Natural killer cell (primary cell): ENCODE data around the gene SSBP2. TPM values are rescaled to one million over a fixed set of nuclear protein-coding genes. Genes with fewer than 3 reads are reported as not detected.

Source experiments
- ATAC-seq, 3 donors: fragments of 150-1000 bp in 2 of 3; fragments of 200-7000 bp in 1 of 3; cut with Tn5 transposase; 1 replicate in 1 of 3; 2 replicates in 2 of 3; pipeline ENCODE4 v1.10.0; 2021; ENCODE audit warnings: mild to moderate bottlenecking in 2 of 3, moderate library complexity in 2 of 3
- DNase-seq, 2 donors: peaks; one replicate each; pipeline versions ENCODE4 v3.0.0 to v3.0.0-alpha.2; 2013 to 2021; ENCODE audit warnings: mixed read lengths in 1 of 2
- H3K27ac ChIP-seq: one replicate; pipeline ENCODE4 v1.5.1; 2013; ENCODE audit warnings: mild to moderate bottlenecking, low read length
- H3K27me3 ChIP-seq: one replicate; pipeline ENCODE4 v1.6.1; 2013; ENCODE audit warnings: low read length; ENCODE audit not compliant: control insufficient read depth, insufficient read depth
- H3K36me3 ChIP-seq: one replicate; pipeline ENCODE4 v1.6.1; 2013; ENCODE audit warnings: low read length; ENCODE audit not compliant: control insufficient read depth, insufficient read depth
- H3K4me1 ChIP-seq: one replicate; pipeline ENCODE4 v1.6.1; 2013; ENCODE audit warnings: low read length; ENCODE audit not compliant: control insufficient read depth, insufficient read depth
- H3K4me3 ChIP-seq: one replicate; pipeline ENCODE4 v1.5.1; 2013; ENCODE audit warnings: low read length
- H3K9me3 ChIP-seq: one replicate; pipeline ENCODE4 v1.6.1; 2013; ENCODE audit warnings: low read length; ENCODE audit not compliant: control insufficient read depth, insufficient read depth
- H3K27ac Mint-ChIP-seq, 2 donors: one replicate each; pipeline ENCODE4 v1.8.0; 2022; ENCODE audit warnings: mild to moderate bottlenecking in 2 of 2, mixed read lengths in 2 of 2, moderate library complexity in 1 of 2
- H3K27me3 Mint-ChIP-seq, 2 donors: one replicate each; pipeline ENCODE4 v1.8.0; 2022; ENCODE audit warnings: low read depth in 2 of 2, mixed read lengths in 2 of 2
- H3K36me3 Mint-ChIP-seq: one replicate; pipeline ENCODE4 v1.8.0; 2022; ENCODE audit warnings: mixed read lengths
- H3K4me1 Mint-ChIP-seq, 2 donors: one replicate each; pipeline ENCODE4 v1.8.0; 2022; ENCODE audit warnings: mixed read lengths in 2 of 2
- H3K4me3 Mint-ChIP-seq: one replicate; pipeline ENCODE4 v1.8.0; 2022; ENCODE audit warnings: mild to moderate bottlenecking, moderate library complexity, mixed read lengths
- H3K9me3 Mint-ChIP-seq, 2 donors: one replicate each; pipeline ENCODE4 v1.8.0; 2022; ENCODE audit warnings: mixed read lengths in 2 of 2
- CTCF ChIP-seq: fragments of 200-600 bp; IDR thresholded peaks from one replicate; pipeline ENCODE4 v1.8.0; 2022; ENCODE audit warnings: antibody characterized with exemption
- WGBS: methylation state at CpG from one replicate; pipeline ENCODE4 v1.1.7; 2013; ENCODE audit warnings: missing lambda C conversion rate; ENCODE audit not compliant: insufficient coverage; 5-methylcytosine and 5-hydroxymethylcytosine counted together
- intact Hi-C: fragments of 100-400 bp; cut with micrococcal nuclease; formaldehyde crosslinking; loops from one replicate; pipeline ENCODE4 v1.14.2; 2022
- total RNA-seq, 4 donors: library from RNA; stranded (reverse); fragments of 120-200 nt in 1 of 4; gene quantifications; one replicate each; pipeline versions ENCODE4 v1.2.3 to v1.2.4, GENCODE V29; 2013 to 2022

SSBP2 gene
- total RNA-seq, 3 donors from 2014 or later (not counting 1 experiment from before 2014, with no cell fraction given): 13.1 to 17.3 (median 14.8) TPM

- no peak overlapping the region for H3K27ac ChIP-seq
- no peak for ATAC-seq
- intact Hi-C loops: no loop called here
These were observed 36.8 kb upstream of the SSBP2 start for GRCh38 chr5:81787474-81788242.

GRCh38 chr5:81786991-81787390, 36.1 kb upstream of the SSBP2 start:
- Histone ChIP-seq H3K4me3 (no peak overlapping the region), H3K36me3 (no peaks in the 10 kb centered on the region), H3K4me1 (no peaks in the 10 kb centered on the region), H3K27ac (no peak overlapping the region), H3K27me3 (no peaks in the 10 kb centered on the region), H3K9me3 (no peaks in the 10 kb centered on the region)
- WGBS: 94% methylated on average over 5 of the region's 5 CpGs
- no peaks in the 10 kb centered on the region for H3K27me3 Mint-ChIP-seq
- intact Hi-C loops: no loop called here
- H3K27ac Mint-ChIP-seq: no peak overlapping the region
- TF ChIP-seq CTCF: no peak
- no peaks in the 10 kb centered on the region for H3K9me3 Mint-ChIP-seq
- no peaks in the 10 kb centered on the region for H3K36me3 Mint-ChIP-seq
- DNase-seq: no peak
- H3K4me3 Mint-ChIP-seq: no peak overlapping the region
- no peak for ATAC-seq
- H3K4me1 Mint-ChIP-seq: peaks cover 0 to 5% of the 10 kb centered on the region in 2 donors

More at GRCh38 chr5:81787474-81788242, 36.8 kb upstream of the SSBP2 start:
- Histone ChIP-seq H3K4me1 (no peaks in the 10 kb centered on the region), H3K4me3 (no peak overlapping the region), H3K9me3 (no peaks in the 10 kb centered on the region), H3K27me3 (no peaks in the 10 kb centered on the region), H3K36me3 (no peaks in the 10 kb centered on the region)
- DNase-seq: no peak
- WGBS: 39% methylated on average over 3 of the region's 3 CpGs
- H3K4me1 Mint-ChIP-seq: peaks cover 0 to 5% of the 10 kb centered on the region in 2 donors
- H3K27me3 Mint-ChIP-seq: no peaks in the 10 kb centered on the region
- no peak overlapping the region for H3K27ac Mint-ChIP-seq
- no peaks in the 10 kb centered on the region for H3K36me3 Mint-ChIP-seq
- TF ChIP-seq CTCF: no peak
- no peak overlapping the region for H3K4me3 Mint-ChIP-seq
- H3K9me3 Mint-ChIP-seq: no peaks in the 10 kb centered on the region

GRCh38 chr5:81786496-81786895, 35.6 kb upstream of the SSBP2 start:
- WGBS: over 99% methylated on average over 5 of the region's 5 CpGs
- H3K9me3 ChIP-seq: no peaks in the 10 kb centered on the region
- TF ChIP-seq CTCF: no peak
- no peaks in the 10 kb centered on the region for H3K9me3 Mint-ChIP-seq
- DNase-seq (no peak), ATAC-seq (no peak)
- H3K4me3 ChIP-seq: no peak overlapping the region
- intact Hi-C loops: no loop called here
- no peaks in the 10 kb centered on the region for H3K36me3 Mint-ChIP-seq
- no peaks in the 10 kb centered on the region for H3K27me3 ChIP-seq
- H3K27ac Mint-ChIP-seq: no peak overlapping the region
- H3K36me3 ChIP-seq: no peaks in the 10 kb centered on the region
- H3K4me1 Mint-ChIP-seq: peaks cover 0 to 5% of the 10 kb centered on the region in 2 donors
- H3K27ac ChIP-seq: no peak overlapping the region
- no peak overlapping the region for H3K4me3 Mint-ChIP-seq
- no peaks in the 10 kb centered on the region for H3K4me1 ChIP-seq
- H3K27me3 Mint-ChIP-seq: no peaks in the 10 kb centered on the region

- H3K4me1 ChIP-seq: no peaks in the 10 kb centered on the region
- 84% methylated on average over 4 of the region's 4 CpGs for WGBS
These were observed 34.4 kb upstream of the SSBP2 start for GRCh38 chr5:81785322-81785721.

More at GRCh38 chr5:81785322-81785721, 34.4 kb upstream of the SSBP2 start:
- DNase-seq: no peak
- no peak overlapping the region for H3K27ac ChIP-seq
- no peaks in the 10 kb centered on the region for H3K9me3 Mint-ChIP-seq
- no peaks in the 10 kb centered on the region for H3K27me3 ChIP-seq
- no peak for TF ChIP-seq CTCF
- no peaks in the 10 kb centered on the region for H3K9me3 ChIP-seq
- no peaks in the 10 kb centered on the region for H3K36me3 ChIP-seq
- no peak overlapping the region for H3K4me3 Mint-ChIP-seq
- intact Hi-C loops: no loop called here
- H3K36me3 Mint-ChIP-seq: no peaks in the 10 kb centered on the region
- no peak overlapping the region for H3K27ac Mint-ChIP-seq
- no peak for ATAC-seq
- no peak overlapping the region for H3K4me3 ChIP-seq
- no peaks in the 10 kb centered on the region for H3K27me3 Mint-ChIP-seq
- peaks cover 0 to 5% of the 10 kb centered on the region in 2 donors for H3K4me1 Mint-ChIP-seq
